ENCODE measurements around the gene ERP27.

- no peak for TF ChIP-seq CTCF (IDR thresholded peaks at IDR 0.05; ENCODE audit: low read depth, low read length)
- no peak for TF ChIP-seq POLR2A (IDR thresholded peaks at IDR 0.05; ENCODE audit: extremely low read depth, insufficient read length)
- no peak for TF ChIP-seq MYC (IDR thresholded peaks at IDR 0.05; ENCODE audit: low read depth, low read length)
These were observed 32.9 kb downstream of the ERP27 start for GRCh38 chr12:14905269-14906004.
